Hematopoietic multipotent progenitor cell treated with erythropoietin and hydrocortisone succinate and interleukin-3 and kit ligand, for 15 days (in vitro differentiated cells): ENCODE measurements around the gene TBC1D19.
"Not testable (repeated sequence)": the region's sequence is repeated elsewhere in the genome, so short reads cannot be mapped to it uniquely, and the experiment has no call there.

Source experiments
- DNase-seq: peaks from one replicate; pipeline ENCODE4 v3.0.0-alpha.2; 2015; ENCODE audit warnings: low spot score

Gene TBC1D19, protein sequence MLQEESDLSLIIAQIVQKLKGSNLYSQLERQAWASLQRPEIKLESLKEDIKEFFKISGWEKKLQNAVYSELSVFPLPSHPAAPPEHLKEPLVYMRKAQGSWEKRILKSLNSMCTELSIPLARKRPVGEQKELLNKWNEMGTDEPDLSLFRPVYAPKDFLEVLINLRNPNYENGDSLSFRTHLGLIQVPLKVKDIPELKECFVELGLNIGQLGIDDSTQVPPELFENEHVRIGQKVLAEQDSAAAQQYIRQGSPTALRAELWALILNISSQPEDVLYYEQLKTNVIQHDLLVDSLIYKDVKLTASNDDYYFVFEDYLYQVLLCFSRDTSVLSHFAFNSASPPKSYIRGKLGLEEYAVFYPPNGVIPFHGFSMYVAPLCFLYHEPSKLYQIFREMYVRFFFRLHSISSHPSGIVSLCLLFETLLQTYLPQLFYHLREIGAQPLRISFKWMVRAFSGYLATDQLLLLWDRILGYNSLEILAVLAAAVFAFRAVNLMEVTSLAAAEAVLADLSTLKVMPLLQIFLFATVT

GRCh38 chr4:26583865-26584652 is at the start of gene TBC1D19:
TBC1D19 (plus strand) TSS chr4:26584084; CDS start chr4:26584194, 110 bp downstream.
- DNase-seq: peak; percentile 30

DNA sequence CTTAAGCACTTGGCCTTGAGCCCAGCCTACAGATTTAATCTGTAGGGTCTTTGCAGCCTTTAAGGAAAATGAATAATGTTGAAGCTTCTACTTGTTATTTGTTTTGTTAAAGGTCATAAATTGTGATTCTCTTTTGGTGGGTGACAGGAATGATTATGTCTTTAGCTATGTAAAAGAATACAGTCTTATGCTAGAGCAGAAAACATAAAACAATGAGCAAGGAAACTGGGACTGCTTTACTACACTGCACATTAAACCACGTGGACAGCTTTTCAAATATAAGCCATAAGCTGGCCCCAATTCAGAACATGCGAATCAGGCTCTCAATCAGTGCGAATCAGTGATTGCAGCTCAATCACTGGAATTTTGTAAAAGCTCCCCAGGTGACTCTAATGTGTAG is 40.9 kb upstream of the TBC1D19 start:
- DNase-seq: no peak

- no peak for DNase-seq
These were observed 39.5 kb upstream of the TBC1D19 start for GRCh38 chr4:26544421-26544820.

- not testable (repeated sequence) for DNase-seq
These were observed 35.5 kb upstream of the TBC1D19 start for GRCh38 chr4:26548379-26548778.

GRCh38 chr4:26557164-26557563 is 26.7 kb upstream of the TBC1D19 start:
- DNase-seq: no peak

- no peak for DNase-seq
These were observed 25.6 kb upstream of the TBC1D19 start for GRCh38 chr4:26558166-26558895.

DNA sequence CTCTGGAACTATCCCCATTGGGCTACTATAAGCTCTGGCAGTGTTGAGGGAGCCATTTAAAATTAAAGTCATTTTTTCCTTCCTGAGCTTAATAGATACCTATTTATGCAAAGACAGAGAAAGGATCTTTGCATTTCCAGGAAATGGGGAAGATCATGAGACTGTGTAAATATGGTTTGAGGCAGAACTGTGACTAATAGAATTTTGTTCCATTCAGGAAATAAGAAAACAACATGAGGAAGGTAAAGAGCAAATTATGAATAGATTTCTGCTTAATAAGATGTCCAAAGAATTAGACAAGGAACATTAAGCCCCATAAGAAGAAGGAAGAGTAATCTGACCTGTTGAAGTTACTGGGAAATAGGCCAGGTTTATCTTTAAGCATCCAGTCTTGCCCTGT is 17.8 kb upstream of the TBC1D19 start:
- no peak for DNase-seq

GRCh38 chr4:26568446-26568994 is 15.4 kb upstream of the TBC1D19 start:
- no peak for DNase-seq

DNA sequence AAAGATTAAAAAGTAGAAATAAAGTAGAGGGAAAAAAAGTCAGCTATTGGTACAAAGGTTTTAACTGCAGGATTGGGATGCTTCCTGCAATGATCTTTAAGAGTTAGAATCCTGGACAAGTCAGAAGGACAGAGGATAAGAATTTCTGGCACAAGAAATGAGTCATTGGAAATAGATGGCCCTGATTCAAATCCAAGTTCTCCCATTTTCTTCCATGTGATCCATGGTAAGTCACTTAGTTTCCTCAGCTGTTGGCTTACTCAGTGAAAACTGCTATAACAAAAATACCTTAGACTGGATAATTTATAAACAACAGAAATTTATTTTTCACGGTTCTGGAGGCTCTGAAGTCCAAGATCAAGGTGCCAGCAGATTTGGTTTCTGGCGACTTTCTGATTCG is 13.3 kb upstream of the TBC1D19 start:
- no peak for DNase-seq

- no peak for DNase-seq
These were observed 10.5 kb upstream of the TBC1D19 start for GRCh38 chr4:26573389-26573794.

DNA sequence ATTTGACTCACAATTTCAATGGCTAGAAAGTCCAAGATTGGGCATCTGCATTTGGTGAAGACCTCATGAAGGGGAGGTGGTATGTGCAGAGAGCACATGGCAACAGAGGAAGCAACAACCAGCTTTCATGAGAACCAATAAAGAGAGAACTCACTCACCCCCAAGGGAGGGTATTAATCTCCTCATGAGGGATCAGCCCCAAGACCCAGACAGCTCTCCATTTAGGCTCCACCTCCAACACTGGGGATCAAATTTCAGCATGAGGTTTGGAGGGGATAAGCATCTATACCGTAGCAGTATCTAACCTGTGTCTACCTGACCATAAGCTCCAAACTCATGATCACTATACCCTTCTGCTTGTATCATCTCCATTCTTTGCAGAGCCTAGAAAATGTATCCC is 9.3 kb upstream of the TBC1D19 start:
- no peak for DNase-seq

GRCh38 chr4:26576231-26576739 is 7.6 kb upstream of the TBC1D19 start:
- no peak for DNase-seq

- DNase-seq: no peak
These were observed 6.8 kb upstream of the TBC1D19 start for GRCh38 chr4:26577066-26577465.

DNA sequence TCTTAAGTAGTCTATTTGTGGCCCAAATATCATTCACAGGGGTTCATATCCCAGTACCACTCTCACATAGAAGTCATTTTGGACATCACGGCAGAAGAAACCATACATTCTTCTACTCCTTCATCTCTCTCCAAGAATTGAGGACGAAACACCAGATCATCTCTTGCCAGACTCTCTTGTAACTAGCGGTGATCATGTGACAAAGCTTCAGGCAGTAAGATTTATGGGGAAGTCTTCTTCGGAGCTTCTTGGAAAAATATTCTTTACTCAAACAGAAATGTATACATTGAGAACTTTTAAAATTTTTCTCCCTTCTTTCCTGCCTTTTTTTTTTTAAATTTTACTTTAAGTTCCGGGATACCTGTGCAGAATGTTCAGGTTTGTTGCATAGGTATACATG is 4.7 kb upstream of the TBC1D19 start:
- DNase-seq: no peak

DNA sequence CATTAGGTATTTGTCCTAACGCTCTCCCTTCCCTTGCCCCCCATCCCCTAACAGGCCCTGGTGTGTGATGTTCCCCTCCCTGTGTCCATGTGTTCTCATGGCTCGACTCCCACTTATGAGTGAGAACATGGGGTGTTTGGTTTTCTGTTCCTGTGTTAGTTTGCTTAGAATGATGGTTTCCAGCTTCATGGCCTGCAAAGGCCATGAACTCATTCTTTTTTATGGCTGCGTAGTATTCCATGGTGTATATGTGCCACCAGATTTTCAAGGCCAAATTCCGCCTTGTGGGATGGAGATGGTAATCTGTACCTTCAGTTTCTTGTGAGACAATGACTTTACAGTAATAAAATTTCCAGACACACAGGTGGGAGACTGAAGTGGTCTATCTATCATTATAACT is 2.5 kb upstream of the TBC1D19 start:
- not testable (repeated sequence) for DNase-seq

DNA sequence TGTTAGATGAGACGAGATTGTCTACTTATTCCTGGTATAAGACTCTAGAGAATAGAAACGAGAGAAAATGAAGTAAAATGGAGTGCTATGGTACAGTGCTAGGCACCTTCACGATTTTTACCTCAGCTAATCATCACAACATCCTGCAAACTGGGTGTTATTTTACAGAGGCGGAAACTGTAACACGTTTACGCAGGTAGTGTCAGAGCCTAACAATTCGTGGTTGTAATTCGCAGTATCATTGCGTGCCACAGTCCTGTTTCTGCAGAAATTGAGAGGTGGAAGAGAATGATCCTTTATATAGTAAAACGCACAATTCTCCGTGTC is 383 bp upstream of the TBC1D19 start:
- DNase-seq: no peak

DNA sequence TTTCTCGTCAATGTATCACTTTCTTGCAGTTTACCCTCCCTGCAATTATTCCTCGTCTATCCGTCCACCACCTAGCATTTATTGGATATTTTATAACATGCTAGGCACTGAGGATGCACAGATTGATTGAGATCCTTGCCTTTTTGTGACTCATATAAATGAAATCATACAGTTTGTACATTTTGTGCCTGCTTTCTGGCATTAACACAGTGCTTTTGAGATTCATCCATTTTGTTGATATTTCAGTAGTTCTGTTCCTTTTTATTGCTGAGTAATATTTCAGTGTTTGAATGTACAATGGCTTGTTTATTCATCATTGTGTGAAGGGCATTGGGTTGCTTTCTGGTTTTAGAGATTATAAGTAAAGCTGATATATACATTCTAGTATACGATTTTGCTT is 841 bp downstream of the TBC1D19 start:
- DNase-seq: no peak

DNA sequence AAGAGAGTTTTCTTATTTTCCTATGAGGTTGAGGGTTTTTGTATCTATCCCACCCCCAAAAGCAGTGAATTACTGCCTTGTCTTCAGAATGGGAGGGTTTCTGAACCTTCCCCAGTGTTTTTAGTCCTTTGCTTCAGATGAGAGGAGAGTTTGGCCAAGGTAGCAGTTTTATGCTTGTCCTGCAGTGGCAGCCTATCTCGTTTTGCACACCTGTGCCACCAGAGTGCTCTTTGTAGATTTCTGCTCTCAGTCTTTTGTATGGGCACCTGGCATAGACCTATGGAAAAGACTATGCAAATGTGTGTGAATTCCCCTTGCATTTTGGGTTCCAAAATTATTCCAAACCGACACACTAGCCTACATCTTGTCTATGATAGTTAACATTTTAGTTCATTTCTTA is 5.8 kb downstream of the TBC1D19 start:
- no peak for DNase-seq

DNA sequence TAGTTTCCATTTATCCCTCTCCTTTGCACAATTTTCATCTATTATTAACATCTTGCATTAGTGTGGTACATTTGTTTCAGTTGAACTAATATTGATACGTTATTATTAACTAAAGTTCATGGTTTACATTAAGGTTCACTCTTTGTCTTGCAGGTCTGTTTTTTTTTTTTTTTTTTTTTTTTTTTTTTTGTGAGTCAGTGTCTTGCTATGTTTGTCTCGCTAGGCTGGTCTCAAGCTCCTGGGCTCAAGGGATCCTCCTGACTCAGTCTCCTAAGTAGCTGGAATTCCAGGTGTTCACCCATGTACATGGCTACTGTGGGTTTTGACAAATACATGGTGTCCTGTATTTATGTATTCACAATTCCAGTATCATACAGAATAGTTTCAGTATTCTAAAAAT is 6.8 kb downstream of the TBC1D19 start:
- DNase-seq: no peak

- DNase-seq: not testable (repeated sequence)
These were observed 9.7 kb downstream of the TBC1D19 start for GRCh38 chr4:26593557-26593956.

- no peak for DNase-seq
These were observed 10.5 kb downstream of the TBC1D19 start for GRCh38 chr4:26594371-26594770.

DNA sequence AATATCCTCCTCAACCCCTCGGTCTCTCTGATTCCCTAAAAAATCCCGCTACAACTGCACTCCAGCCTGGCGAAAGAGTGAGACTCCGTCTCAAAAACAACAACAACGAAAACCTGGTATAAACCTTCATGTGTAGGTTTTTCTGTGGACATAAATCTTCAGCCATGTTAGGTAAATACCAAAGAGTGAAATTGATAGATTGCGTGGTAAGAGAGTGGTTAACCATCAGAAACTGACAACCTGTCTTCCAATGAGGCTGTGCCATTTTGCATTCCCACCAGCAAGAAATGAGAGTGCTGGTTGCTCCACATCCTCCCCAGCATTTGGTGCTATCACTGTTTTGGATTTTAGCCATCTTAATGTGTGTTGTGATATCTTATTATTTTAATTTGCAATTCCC is 10.9 kb downstream of the TBC1D19 start:
- DNase-seq: no peak
